Activated T-cell treated with anti-CD3 and anti-CD28 coated beads for 1 hour (primary cell): ENCODE results near the gene MUC5AC.
"Not testable (repeated sequence)": the region's sequence is repeated elsewhere in the genome, so short reads cannot be mapped to it uniquely, and the experiment has no call there.

Source experiments
- DNase-seq: peaks from one replicate; pipeline ENCODE4 v3.0.0-alpha.2; 2020; ENCODE audit warnings: low read depth

Gene MUC5AC

DNA sequence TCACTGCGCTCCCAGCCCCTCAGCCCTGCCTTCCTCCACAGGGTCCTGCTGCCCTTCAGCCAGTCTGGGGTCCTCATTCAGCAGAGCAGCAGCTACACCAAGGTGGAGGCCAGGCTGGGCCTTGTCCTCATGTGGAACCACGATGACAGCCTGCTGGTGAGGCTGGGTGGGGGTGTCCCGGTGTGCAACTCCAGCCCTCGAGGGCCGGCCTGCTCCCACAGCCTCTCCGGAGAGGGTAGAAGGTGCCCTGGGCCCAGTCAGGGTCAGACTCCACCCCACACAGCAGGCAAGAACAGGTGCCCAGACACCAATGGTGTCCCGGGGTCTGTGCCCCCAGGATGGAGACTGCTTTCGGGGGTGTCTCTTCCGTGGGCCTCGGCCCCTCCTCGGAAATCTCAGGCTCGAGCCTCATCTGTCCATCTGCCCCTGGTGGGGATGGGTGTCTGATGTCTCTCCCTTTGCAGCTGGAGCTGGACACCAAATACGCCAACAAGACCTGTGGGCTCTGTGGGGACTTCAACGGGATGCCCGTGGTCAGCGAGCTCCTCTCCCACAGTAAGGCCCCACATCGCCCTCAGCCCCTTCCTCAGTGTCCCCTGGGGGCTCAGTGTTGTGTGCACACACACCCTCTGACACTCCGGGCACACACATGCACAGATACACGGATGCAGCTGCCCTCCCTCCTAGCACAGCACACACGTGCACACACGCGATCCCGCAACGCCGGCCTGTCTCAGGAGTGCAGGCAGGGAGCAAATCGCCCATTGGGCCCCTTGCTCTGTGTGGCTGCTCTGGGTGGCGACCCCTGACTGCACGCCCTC is 4.9 kb downstream of the MUC5AC start:
- no peak for DNase-seq

DNA sequence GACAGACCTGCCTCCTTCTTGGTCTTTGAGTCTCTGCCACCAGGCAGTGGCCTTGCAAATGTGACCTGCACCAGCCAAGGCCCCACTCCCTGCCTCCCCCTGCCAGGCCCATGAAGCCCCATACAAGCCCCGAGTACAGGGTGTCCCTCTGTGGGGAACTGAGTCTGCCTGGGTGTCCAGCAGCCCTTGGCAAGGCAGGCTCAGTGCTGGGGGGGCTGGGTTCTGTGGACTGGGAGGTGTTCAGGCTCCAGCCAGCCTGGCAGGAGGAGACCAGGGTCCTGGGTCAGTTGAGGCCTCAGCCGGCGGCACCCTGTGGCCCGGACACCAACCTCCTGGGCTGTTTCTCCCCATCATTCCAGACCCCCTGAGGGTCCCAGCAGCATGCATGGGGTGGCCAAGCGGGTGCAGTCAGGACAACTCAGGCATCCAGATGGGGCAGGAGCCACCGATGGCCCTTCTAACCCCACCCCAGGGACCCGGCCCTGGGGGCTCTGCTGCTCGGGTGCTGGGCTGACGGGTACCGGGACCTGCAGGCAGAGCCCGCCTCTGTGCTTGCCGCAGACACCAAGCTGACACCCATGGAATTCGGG is 5.7 kb downstream of the MUC5AC start:
- DNase-seq: no peak

DNA sequence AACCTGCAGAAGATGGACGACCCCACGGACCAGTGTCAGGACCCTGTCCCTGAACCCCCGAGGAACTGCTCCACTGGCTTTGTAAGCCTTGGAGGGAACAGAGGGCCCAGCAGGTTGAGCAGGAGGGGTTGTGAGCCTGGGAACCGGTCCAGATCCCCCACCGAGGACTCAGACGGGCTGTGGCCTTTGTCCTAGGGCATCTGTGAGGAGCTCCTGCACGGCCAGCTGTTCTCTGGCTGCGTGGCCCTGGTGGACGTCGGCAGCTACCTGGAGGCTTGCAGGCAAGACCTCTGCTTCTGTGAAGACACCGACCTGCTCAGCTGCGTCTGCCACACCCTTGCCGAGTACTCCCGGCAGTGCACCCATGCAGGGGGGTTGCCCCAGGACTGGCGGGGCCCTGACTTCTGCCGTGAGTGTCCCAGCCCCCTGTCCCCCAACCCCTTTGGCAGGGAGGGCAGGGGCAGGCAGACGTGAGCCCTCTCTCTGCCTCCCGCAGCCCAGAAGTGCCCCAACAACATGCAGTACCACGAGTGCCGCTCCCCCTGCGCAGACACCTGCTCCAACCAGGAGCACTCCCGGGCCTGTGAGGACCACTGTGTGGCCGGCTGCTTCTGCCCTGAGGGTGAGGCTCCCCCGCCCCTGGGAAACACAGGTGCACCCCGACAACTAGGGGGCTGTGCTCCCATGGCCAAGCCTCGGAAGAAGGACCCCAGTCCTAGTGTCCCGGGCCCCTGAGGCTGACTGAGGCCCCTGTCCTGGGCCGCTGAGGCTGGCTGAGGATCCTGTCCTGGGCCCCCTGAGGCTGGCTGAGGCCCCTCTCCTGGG is 6.4 kb downstream of the MUC5AC start:
- no peak for DNase-seq

DNA sequence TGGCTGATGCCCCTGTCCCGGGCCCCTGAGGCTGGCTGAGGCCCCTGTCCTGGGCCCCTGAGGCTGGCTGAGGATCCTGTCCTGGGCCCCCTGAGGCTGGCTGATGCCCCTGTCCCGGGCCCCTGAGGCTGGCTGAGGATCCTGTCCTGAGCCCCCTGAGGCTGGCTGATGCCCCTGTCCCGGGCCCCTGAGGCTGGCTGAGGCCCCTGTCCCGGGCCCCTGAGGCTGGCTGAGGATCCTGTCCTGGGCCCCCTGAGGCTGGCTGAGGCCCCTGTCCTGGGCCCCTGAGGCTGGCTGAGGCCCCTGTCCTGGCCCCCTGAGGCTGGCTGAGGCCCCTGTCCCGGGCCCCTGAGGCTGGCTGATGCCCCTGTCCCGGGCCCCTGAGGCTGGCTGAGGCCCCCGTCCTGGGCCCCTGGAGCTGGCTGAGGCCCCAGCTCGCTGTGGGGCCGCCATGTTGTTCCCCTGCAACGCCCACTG is 7.1 kb downstream of the MUC5AC start:
- not testable (repeated sequence) for DNase-seq

DNA sequence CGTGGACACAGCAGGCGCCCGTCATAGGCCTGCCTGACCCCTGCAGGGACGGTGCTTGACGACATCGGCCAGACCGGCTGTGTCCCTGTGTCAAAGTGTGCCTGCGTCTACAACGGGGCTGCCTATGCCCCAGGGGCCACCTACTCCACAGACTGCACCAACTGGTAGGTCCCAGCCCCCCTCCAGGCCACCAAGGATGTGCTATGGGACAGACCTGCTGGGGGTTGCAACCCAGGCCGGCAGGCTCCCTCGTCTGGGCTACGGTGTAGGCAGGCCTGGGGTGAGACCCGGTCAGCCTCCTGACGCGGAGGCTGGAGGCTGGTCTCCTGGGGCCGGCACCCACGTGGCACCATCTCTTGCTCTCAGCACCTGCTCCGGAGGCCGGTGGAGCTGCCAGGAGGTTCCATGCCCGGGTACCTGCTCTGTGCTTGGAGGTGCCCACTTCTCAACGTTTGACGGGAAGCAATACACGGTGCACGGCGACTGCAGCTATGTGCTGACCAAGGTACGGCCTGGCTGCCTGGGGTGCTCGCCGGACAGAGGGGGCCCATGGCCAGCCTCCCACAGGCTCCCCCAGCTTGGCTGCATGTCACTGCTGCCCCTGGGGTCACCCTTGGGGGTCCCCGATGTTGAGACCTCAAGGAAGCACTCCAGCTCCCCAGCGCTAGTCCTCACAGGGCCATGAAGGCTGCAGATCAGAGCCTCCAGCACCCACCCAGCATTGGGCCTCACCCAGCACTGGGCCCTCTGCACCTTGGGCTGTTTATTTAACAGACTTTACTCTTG is 7.7 kb downstream of the MUC5AC start:
- DNase-seq: no peak

DNA sequence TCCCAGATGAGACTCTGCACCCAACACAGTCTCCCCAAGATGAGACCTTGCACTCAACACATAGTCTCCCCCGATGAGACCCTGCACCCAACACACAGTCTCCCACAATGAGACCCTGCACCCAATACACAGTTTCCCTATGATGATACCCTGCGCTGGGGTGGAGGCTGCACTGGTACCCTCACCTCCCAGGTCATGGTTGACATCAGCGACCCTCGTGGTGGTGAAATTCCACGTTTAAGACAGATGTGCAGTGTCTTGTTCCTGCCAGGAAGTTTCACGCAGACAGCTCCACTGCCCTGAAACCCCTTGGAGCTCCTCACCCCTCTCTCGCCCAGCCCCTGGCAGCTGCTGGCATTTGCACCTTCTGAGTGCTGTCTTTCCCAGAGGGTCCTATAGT is 9.5 kb downstream of the MUC5AC start:
- DNase-seq: no peak

DNA sequence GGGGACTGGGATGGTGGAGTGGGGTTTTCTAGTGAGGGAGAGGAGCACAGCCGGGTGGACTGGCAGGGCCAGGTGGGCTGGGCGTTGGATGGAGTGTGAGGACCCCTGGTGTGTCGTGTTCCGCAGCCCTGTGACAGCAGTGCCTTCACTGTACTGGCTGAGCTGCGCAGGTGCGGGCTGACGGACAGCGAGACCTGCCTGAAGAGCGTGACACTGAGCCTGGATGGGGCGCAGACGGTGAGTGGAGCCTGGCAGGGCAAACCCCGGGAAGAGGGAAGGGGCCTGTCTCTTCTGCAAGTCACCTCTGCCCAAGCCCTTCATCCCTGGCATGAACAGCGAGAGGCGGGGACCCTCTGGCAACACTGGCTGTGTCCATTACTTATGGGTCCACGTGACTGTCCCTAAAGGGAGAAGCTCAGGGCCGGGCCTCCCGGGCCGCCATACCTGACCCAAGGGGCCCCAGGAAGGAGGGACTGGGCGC is 10.0 kb downstream of the MUC5AC start:
- no peak for DNase-seq

DNA sequence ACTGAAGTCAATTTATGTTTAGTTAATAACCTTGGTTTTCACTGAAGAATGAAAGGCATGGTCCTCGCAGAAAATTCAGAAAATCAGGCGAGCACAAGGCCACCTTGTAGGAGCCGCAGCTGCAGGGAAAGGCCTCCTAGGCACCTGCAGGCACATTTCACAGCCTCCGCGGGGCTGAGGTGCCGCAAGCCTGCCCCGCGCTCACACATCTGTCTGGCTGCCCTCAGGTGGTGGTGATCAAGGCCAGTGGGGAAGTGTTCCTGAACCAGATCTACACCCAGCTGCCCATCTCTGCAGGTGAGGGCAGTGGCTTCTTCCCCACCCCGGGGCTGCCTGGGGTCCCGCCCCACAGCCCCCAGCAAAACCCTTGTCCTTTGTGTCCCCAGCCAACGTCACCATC is 10.5 kb downstream of the MUC5AC start:
- DNase-seq: no peak

DNA sequence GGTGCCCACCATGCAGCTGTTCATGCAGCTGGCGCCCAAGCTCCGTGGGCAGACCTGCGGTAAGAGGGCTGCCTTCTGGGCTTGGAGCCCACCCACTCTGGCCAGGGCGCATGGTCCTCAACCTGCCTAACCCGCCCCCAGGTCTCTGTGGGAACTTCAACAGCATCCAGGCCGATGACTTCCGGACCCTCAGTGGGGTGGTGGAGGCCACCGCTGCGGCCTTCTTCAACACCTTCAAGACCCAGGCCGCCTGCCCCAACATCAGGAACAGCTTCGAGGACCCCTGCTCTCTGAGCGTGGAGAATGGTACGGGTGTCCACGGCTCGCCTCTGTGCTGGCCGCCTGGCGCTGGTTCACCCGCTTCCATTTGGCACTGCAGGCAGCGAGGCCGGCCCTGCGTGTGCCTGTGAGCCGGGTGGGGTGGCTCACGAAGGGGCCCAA is 11.0 kb downstream of the MUC5AC start:
- no peak for DNase-seq

DNA sequence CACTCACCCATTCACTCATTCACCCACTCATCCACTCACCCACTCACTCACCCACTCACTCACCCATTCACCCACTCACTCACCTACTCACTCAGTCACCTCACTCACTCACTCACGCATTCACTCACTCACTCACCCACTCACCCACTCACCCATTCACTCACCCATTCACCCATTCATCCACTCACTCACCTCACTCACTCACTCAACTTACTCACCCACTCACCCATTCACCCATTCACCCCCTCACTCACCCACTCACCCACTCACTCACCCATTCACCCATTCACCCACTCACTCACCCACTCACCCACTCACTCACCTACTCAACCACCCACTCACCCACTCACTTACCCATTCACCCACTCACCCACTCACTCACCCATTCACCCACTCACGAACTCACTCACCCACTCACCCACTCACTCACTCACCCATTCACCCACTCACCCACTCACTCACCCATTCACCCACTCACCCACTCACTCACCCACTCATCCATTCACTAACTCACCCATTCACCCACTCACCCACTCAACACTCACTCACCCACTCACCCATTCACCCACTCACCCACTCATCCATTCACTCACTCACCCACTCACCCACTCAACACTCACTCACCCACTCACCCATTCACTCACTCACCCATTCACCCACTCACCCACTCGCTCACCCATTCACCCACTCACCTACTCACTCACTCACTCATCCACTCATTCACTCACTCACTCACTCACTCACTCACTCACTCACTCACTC is 13.7 kb downstream of the MUC5AC start:
- DNase-seq: no peak

DNA sequence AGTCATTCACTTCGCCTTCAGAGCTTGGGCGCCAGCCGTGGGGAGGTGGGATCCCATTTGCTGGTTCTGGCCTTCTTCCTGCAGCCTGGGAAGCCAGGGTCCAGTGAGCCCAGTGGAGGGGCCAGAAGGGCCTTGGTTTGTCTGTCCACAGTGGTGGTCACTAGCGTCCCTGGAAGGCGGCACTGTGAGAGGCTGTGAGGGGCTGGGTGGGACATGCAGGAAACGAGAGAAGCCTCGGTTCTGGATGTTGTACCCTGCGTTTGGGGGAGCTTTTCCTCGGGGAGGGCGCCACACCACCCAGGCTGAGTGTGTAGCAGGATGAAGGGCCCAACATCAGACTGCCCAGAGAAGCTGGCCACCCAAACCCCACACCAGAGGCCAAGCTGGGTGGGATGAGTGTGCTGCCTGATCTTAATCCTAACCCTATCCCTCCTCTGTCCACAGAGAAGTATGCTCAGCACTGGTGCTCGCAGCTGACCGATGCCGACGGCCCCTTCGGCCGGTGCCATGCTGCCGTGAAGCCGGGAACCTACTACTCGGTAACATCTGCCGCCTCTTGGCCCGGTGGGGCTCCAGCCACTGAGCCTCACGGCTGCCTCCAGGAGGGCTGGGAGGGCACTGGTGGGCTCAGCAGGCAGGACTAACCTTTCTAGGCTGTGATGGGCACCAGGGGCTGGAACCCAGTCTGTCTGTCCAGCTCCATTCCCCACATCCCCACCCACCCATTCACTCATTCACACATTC is 14.4 kb downstream of the MUC5AC start:
- no peak for DNase-seq

DNA sequence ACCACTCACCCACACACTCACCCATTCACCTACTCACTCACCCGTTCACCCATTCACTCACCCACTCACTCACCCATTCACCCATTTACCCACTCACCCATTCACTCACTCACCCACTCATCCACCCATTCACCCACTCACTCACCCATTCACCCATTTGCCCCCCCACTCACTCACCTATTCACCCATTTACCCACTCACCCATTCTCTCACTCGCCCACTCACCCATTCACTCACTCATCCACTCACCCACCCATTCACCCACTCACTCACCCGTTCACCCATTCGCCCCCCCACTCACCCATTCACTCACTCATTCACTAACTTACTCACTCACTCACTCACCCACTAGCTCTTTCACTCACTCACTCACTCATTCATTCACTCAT is 15.0 kb downstream of the MUC5AC start:
- DNase-seq: no peak

DNA sequence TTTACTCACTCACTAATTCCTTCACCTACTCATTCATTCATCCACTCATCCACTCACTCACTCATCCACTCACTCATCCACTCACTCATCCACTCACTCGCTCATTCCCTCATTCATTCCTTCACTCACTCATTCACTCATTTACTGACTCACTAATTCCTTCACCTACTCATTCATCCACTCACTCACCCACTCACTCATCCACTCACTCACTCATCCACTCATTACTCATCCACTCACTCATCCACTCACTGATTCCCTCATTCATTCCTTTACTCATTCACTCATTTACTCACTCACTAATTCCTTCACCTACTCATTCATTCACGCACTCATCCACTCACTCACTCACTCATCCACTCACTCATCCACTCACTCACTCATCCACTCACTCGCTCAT is 15.6 kb downstream of the MUC5AC start:
- not testable (repeated sequence) for DNase-seq

DNA sequence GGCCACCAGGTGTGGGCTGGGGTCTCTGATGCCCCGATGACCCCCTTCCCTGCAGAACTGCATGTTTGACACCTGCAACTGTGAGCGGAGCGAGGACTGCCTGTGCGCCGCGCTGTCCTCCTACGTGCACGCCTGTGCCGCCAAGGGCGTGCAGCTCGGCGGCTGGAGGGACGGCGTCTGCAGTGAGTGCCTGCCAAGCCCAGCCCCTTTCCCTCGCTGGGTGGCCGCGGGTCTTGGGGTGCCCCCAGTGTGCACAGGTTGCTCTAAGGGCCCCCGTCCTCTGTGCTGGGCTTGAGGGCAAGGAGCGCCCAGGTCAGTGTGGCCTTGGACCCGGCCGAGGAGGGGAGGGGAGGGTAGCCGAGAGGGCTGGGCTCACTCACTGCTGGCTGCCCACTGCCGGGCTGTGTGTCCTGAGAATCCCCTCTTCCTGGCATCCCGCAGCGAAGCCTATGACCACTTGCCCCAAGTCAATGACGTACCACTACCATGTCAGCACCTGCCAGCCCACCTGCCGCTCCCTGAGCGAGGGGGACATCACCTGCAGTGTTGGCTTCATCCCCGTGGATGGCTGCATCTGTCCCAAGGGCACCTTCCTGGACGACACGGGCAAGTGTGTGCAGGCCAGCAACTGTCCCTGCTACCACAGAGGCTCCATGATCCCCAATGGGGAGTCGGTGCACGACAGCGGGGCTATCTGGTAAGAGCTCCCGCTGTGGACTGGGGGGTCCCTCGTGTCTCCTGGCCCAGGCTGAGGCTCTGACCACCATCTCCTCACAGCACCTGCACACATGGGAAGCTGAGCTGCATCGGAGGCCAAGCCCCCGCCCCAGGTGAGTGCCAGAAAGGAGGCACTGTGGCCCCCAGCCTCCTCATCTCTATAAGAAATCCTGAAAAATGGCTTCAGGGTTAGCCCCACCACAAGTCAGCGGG is 17.0 kb downstream of the MUC5AC start:
- DNase-seq: no peak

DNA sequence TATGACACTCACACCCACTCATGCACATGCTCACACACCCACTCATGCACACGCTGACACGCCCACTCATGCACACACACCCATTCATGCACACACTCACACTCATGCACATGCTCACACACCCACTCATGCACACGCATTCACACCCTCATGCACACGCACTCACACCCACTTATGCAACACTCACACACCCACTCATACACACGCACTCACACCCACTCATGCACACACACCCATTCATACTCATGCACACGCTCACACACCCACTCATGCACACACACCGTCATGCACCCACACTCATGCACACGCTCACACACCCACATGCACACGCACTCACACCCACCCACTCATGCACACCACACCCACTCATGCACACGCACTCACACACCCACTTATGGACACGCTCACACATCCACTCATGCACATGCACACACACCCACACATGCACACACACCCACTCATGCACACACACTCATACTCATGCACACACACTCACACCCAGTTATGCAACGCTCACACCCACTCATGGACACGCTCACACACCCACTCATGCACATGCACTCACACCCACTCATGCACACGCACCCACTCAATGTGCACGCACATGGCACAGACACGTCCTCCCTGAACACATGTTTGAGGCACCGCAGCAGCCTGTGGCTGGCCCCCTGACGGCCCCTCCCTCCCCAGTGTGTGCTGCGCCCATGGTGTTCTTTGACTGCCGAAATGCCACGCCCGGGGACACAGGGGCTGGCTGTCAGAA is 17.9 kb downstream of the MUC5AC start:
- no peak for DNase-seq

DNA sequence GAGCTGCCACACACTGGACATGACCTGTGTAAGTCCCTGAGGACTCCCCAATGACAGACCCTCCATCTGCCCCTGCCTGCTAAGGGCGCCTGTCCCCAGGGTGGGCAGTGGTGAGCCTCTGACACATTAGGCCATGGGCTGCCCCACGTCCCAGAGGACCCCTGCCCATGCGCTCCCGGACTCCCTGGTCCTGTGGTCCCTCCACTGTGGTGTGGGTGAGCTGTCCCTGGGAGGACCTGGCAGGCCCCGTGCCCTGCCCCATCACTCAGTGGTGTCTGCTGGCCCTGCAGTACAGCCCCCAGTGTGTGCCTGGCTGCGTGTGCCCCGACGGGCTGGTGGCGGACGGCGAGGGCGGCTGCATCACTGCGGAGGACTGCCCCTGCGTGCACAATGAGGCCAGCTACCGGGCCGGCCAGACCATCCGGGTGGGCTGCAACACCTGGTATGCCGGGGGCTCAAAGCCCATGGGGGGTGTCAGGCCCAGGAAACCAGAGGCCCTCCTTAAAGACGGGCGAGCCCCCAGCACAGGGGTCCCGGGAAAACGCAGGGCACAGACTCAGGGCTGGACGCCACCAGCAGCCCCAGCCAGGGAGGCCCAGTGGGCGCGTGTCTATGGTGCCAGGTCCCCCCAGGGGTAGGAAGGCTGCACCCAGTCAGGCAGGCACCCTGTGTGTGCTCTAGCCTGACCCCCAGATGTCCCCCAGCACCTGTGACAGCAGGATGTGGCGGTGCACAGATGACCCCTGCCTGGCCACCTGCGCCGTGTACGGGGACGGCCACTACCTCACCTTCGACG is 18.7 kb downstream of the MUC5AC start:
- DNase-seq: no peak

DNA sequence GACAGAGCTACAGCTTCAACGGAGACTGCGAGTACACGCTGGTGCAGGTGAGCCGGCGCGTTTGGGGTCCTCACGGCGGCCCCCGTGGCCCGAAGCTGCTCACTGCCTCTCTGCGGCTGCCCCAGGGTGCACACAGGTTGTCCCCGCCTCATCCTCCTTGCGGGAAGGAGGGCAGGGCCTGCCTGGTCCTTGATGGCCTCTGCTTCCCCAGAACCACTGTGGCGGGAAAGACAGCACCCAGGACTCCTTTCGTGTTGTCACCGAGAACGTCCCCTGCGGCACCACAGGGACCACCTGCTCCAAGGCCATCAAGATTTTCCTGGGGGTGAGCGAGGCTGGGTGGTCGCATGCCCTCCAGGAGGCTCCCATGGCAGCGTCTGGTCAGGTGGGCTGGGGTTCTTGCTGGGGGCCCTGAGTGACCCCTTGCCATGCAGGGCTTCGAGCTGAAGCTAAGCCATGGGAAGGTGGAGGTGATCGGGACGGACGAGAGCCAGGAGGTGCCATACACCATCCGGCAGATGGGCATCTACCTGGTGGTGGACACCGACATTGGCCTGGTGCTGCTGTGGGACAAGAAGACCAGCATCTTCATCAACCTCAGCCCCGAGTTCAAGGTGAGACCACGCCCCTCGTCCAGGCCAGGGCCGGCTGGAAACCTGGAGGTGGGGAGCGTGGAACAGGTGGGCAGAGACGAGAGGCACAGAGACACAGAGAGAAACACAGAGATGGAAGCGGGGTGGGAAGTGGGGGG is 19.4 kb downstream of the MUC5AC start:
- no peak for DNase-seq
